Brain microvascular endothelial cell (primary cell): ENCODE measurements around the gene PDGFC.
A peak's percentile ranks its signal among the peaks of the same experiment; 100 is the strongest.

Experiments used
- DNase-seq: peaks from one replicate; pipeline ENCODE4 v3.0.0-alpha.2; 2020
- H3K27ac ChIP-seq: fragments of 250-450 bp; sonication (Bioruptor Pico); 2 replicates; pipeline ENCODE4 v1.5.1; 2020; ENCODE audit warnings: mild to moderate bottlenecking, moderate library complexity
- H3K27me3 ChIP-seq: fragments of 250-450 bp; sonication (Bioruptor Pico); replicated peaks from 2 replicates; pipeline ENCODE4 v1.5.1; 2020; ENCODE audit warnings: mild to moderate bottlenecking
- H3K36me3 ChIP-seq: fragments of 250-450 bp; sonication (Bioruptor Pico); replicated peaks from 2 replicates; pipeline ENCODE4 v1.5.1; 2020; ENCODE audit warnings: mild to moderate bottlenecking
- H3K4me3 ChIP-seq: 2 replicates; pipeline ENCODE4 v1.5.1; 2011; ENCODE audit warnings: low read depth, mild to moderate bottlenecking, control low read depth, low read length, moderate library complexity
- in situ Hi-C: cut with HindIII; loops from 2 replicates; pipeline ENCODE4 v1.10.0; 2017; ENCODE audit warnings: low sequenced_read_pairs, low pct_ligation_motif_present
- TF ChIP-seq, protein P1 (sequence below): IDR thresholded peaks from 2 replicates; pipeline ENCODE4 v1.5.1; 2011; ENCODE audit warnings: low read depth, mild to moderate bottlenecking, moderate library complexity, low read length, control low read depth, inconsistent platforms; ENCODE audit errors: missing control alignments

The PDGFC gene

GRCh38 chr4:156983366-156983765, 11.8 kb upstream of the PDGFC start:
- H3K4me3 ChIP-seq = no peak overlapping the region
- H3K27me3 ChIP-seq = no peaks in the 10 kb centered on the region
- no peaks in the 10 kb centered on the region for H3K36me3 ChIP-seq
- DNase-seq = no peak
- in situ Hi-C loops = no loop called here
- TF ChIP-seq, protein P1, sequence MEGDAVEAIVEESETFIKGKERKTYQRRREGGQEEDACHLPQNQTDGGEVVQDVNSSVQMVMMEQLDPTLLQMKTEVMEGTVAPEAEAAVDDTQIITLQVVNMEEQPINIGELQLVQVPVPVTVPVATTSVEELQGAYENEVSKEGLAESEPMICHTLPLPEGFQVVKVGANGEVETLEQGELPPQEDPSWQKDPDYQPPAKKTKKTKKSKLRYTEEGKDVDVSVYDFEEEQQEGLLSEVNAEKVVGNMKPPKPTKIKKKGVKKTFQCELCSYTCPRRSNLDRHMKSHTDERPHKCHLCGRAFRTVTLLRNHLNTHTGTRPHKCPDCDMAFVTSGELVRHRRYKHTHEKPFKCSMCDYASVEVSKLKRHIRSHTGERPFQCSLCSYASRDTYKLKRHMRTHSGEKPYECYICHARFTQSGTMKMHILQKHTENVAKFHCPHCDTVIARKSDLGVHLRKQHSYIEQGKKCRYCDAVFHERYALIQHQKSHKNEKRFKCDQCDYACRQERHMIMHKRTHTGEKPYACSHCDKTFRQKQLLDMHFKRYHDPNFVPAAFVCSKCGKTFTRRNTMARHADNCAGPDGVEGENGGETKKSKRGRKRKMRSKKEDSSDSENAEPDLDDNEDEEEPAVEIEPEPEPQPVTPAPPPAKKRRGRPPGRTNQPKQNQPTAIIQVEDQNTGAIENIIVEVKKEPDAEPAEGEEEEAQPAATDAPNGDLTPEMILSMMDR = peak; percentile 58
- H3K27ac ChIP-seq = no peak overlapping the region

DNA sequence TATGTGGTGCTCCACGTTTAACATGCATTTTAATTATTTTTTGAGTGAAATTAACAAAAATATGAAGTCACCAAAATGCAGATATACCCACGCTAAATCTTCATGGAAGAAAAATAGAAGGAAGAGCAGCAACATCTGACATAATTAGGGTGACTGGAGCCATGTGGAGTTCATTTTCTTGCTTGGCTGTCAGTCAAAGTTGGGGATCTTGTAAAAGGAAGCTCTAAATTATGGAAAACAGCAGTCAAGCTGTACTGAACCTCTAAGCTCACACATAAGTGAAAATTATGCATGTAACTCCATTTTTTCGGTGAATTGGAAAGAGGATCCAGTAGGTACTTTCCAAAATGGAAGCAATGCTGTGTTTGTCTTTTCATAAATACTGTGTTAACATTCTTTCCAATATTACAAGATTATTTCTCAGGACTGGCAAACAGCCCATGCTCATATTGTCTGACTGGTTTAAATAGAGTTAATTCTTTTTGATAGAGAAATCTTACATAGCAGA, 9.7 kb upstream of the PDGFC start:
- Histone ChIP-seq H3K36me3 (no peaks in the 10 kb centered on the region), H3K27ac (no peak overlapping the region), H3K27me3 (no peaks in the 10 kb centered on the region), H3K4me3 (no peak overlapping the region)
- in situ Hi-C loops = no loop called here
- no peak for DNase-seq
- TF ChIP-seq, protein P1 = no peak

- H3K27me3 ChIP-seq = no peaks in the 10 kb centered on the region
- H3K4me3 ChIP-seq = no peak overlapping the region
- DNase-seq = peak; percentile 93
- in situ Hi-C loops = no loop called here
- H3K27ac ChIP-seq = peak overlapping the region; percentile 55
- no peaks in the 10 kb centered on the region for H3K36me3 ChIP-seq
- TF ChIP-seq, protein P1 = no peak
Measured at GRCh38 chr4:156977435-156978160, 6.0 kb upstream of the PDGFC start.

GRCh38 chr4:156976147-156976546, 4.5 kb upstream of the PDGFC start:
- peak overlapping the region; percentile 50 for H3K27ac ChIP-seq
- no peak overlapping the region for H3K4me3 ChIP-seq
- TF ChIP-seq, protein P1 = no peak
- in situ Hi-C loops = no loop called here
- H3K27me3 ChIP-seq = no peaks in the 10 kb centered on the region
- DNase-seq = no peak
- H3K36me3 ChIP-seq = no peaks in the 10 kb centered on the region

DNA sequence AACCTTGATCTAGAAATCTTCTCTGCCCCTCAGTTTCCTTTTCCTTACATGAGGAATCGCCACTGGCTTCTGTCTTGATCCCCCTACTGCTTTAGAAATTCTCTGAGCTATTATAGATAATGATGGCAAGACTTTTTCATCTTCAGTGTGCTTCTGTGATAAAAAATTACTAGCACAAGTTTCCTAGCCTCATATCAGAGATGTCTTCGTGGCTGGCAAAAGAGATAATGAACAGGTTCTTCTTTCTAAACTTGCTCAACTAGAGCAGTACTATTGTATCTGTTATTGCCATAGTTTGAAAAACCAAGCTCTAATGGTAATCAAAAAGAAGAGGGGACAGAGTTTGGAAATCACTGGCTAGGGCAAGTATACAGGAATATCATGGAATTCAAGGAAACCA, 4.1 kb upstream of the PDGFC start:
- in situ Hi-C loops = no loop called here
- H3K4me3 ChIP-seq = no peak overlapping the region

More for the DNA sequence above, 4.1 kb upstream of the PDGFC start:
- no peak for DNase-seq
- no peaks in the 10 kb centered on the region for H3K36me3 ChIP-seq
- peak overlapping the region; percentile 50 for H3K27ac ChIP-seq
- H3K27me3 ChIP-seq = no peaks in the 10 kb centered on the region
- TF ChIP-seq, protein P1 = no peak
